HepG2 (cell line): Measurements from ENCODE around the gene CHEK2. TPM values are rescaled to one million over a fixed set of nuclear protein-coding genes. Genes with fewer than 3 reads are reported as not detected.

Experiments
- ATAC-seq: fragments of 200-7000 bp; cut with Tn5 transposase; 3 replicates; pipeline ENCODE4 v1.9.1; 2020; ENCODE audit warnings: mild to moderate bottlenecking, moderate library complexity
- BruUV-seq: library from RNA; stranded (reverse); fragments of 400-500 nt; replicated peaks from 2 replicates; lab custom pipeline; 2021; lab: Mats Ljungman, UMichigan
- CTCF ChIA-PET: fragments of 300-600 bp; formaldehyde crosslinking; extraction: SDS; loops from one replicate; lab custom pipeline; 2021; ENCODE audit warnings: low total read pairs, inconsistent platforms, low intra/inter-chr PET ratio; lab: Yijun Ruan, JAX
- POLR2A ChIA-PET: fragments of 350-600 bp; sonication (Branson Sonifier 250); formaldehyde crosslinking; loops from one replicate; lab custom pipeline; 2020; ENCODE audit warnings: antibody characterized with exemption, inconsistent platforms; lab: Yijun Ruan, JAX
- DNase-seq: peaks from one replicate; pipeline ENCODE4 v3.0.0-alpha.2; 2015; ENCODE audit warnings: low spot score
- FAIRE-seq: peaks from 3 replicates; lab custom pipeline; 2011; peaks lifted over from hg19 to GRCh38; lab: Jason Lieb, UNC
- H2AFZ ChIP-seq: one replicate; pipeline ENCODE4 v1.6.1; 2011; ENCODE audit warnings: low read length, inconsistent platforms
- H3K27ac ChIP-seq: fragments of 300-600 bp; 3 replicates; pipeline ENCODE4 v1.8.0; 2011; ENCODE audit warnings: mixed run types, mild to moderate bottlenecking, mixed read lengths, low read length, inconsistent platforms; ENCODE audit not compliant: insufficient read depth; ENCODE audit errors: extremely low read length
- H3K27me3 ChIP-seq, 2 experiments: fragments of 200-600 bp in 1 of 2; 2 replicates in 1 of 2; 3 replicates in 1 of 2; pipeline versions ENCODE4 v1.6.0 to v1.8.0; 2011; ENCODE audit warnings: low read length in 2 of 2, mild to moderate bottlenecking in 2 of 2, moderate library complexity in 2 of 2, inconsistent platforms in 1 of 2; ENCODE audit not compliant: insufficient read depth in 2 of 2, control insufficient read depth in 1 of 2
- H3K36me3 ChIP-seq, 2 experiments: fragments of 200-600 bp in 1 of 2; replicated peaks in 1 of 2; 2 replicates in 1 of 2; 3 replicates in 1 of 2; pipeline versions ENCODE4 v1.5.1 to v1.8.0; 2011; ENCODE audit warnings: low read length in 2 of 2, inconsistent platforms in 1 of 2; ENCODE audit not compliant: insufficient read depth in 2 of 2, control insufficient read depth in 1 of 2
- H3K4me1 ChIP-seq: 2 replicates; pipeline ENCODE4 v1.5.1; 2012; ENCODE audit warnings: low read length, inconsistent platforms; ENCODE audit not compliant: insufficient read depth
- H3K4me2 ChIP-seq: 2 replicates; pipeline ENCODE4 v1.6.0; 2011; ENCODE audit warnings: low read depth, low read length, inconsistent platforms
- H3K4me3 ChIP-seq, 3 experiments: fragments of 200-600 bp in 1 of 3; sonication (generic), shearing (Covaris generic) in 1 of 3; replicated peaks in 1 of 3; 2 replicates each; pipeline ENCODE4 v1.5.1; 2011 to 2016; ENCODE audit warnings: low read length in 3 of 3, inconsistent platforms in 2 of 3, low read depth in 2 of 3, mild to moderate bottlenecking in 2 of 3, control low read depth in 1 of 3, mixed read lengths in 1 of 3; ENCODE audit not compliant: insufficient read depth in 1 of 3
- H3K79me2 ChIP-seq: one replicate; pipeline ENCODE4 v1.6.1; 2011; ENCODE audit warnings: low read length, inconsistent platforms; ENCODE audit not compliant: insufficient read depth
- H3K9ac ChIP-seq: 2 replicates; pipeline ENCODE4 v1.6.0; 2011; ENCODE audit warnings: mild to moderate bottlenecking, low read depth, low read length, inconsistent platforms; ENCODE audit not compliant: insufficient read depth
- H3K9me3 ChIP-seq: 2 replicates; pipeline ENCODE4 v1.5.1; 2012; ENCODE audit warnings: mild to moderate bottlenecking, low read length
- H4K20me1 ChIP-seq: 2 replicates; pipeline ENCODE4 v1.6.0; 2011; ENCODE audit warnings: inconsistent platforms, mild to moderate bottlenecking, low read length, moderate library complexity; ENCODE audit not compliant: insufficient read depth
- FOSL2 ChIP-seq: sonication (generic); formaldehyde crosslinking; IDR thresholded peaks from 2 replicates; pipeline ENCODE4 v1.4.0; 2020; ENCODE audit warnings: missing genetic modification reagents
- PITX1 ChIP-seq: sonication (generic); formaldehyde crosslinking; IDR thresholded peaks from 2 replicates; pipeline ENCODE4 v1.5.1; 2020; ENCODE audit warnings: mild to moderate bottlenecking, missing genetic modification reagents
- SIX1 ChIP-seq: sonication (generic); formaldehyde crosslinking; IDR thresholded peaks from 2 replicates; pipeline ENCODE4 v1.4.0; 2020; ENCODE audit warnings: missing genetic modification reagents, borderline replicate concordance
- ZBTB39 ChIP-seq: sonication (generic); formaldehyde crosslinking; IDR thresholded peaks from 2 replicates; pipeline ENCODE4 v1.5.0; 2020; ENCODE audit warnings: missing genetic modification reagents
- ZMYM4 ChIP-seq: sonication (generic); formaldehyde crosslinking; IDR thresholded peaks from 2 replicates; pipeline ENCODE4 v1.8.1; 2023; ENCODE audit warnings: mild to moderate bottlenecking, missing genetic modification reagents
- ZNF670 ChIP-seq: sonication (generic); formaldehyde crosslinking; IDR thresholded peaks from 2 replicates; pipeline ENCODE4 v1.8.0; 2022; ENCODE audit warnings: mild to moderate bottlenecking, missing genetic modification reagents, borderline replicate concordance
- WGBS: methylation state at CpG from one replicate; pipeline ENCODE4 v1.1.6; 2017; ENCODE audit warnings: low lambda C conversion rate; 5-methylcytosine and 5-hydroxymethylcytosine counted together
- in situ Hi-C: cut with HindIII; loops from 2 replicates; pipeline ENCODE4 v1.10.0; 2017; ENCODE audit warnings: low pct_unique_long_range_greater_than_20kb; ENCODE audit not compliant: extremely low pct_ligation_motif_present
- intact Hi-C: fragments of 100-400 bp; cut with micrococcal nuclease; formaldehyde crosslinking; loops from one replicate; pipeline ENCODE4 v1.10.0; 2022; ENCODE audit not compliant: unreplicated experiment
- polyA plus RNA-seq, 8 experiments: library from polyadenylated mRNA; depleted of rRNA in 3 of 8; stranded (reverse) in 7 of 8; unstranded in 1 of 8; fragments of >200 nt; fragmentation: Illumina TruSeq in 4 of 8; extraction: Trizol in 4 of 8; gene quantifications; 2 replicates each; pipeline versions ENCODE4 v1.2.1 to v1.2.3, GENCODE V29; 2011 to 2016; ENCODE audit warnings: low read depth in 4 of 8, missing spikeins in 1 of 8, mixed read lengths in 1 of 8; ENCODE audit not compliant: insufficient read depth in 1 of 8
- total RNA-seq, 5 experiments: library from RNA; depleted of rRNA; stranded (reverse); fragments of >200 nt; fragmentation: Illumina TruSeq; extraction: Trizol; gene quantifications; 2 replicates each; pipeline ENCODE4 v1.2.3, GENCODE V29; 2016; ENCODE audit warnings: low read depth in 1 of 5
- TF ChIP-seq, protein P1 (sequence below): sonication (generic); formaldehyde crosslinking; IDR thresholded peaks from 2 replicates; pipeline ENCODE4 v1.4.0; 2020; ENCODE audit warnings: missing genetic modification reagents
- TF ChIP-seq, protein P2 (sequence below): sonication (generic); formaldehyde crosslinking; IDR thresholded peaks from 2 replicates; pipeline ENCODE4 v1.4.0; 2020; ENCODE audit warnings: missing genetic modification reagents, mild to moderate bottlenecking, borderline replicate concordance

Gene CHEK2
- total and polyA plus RNA-seq, 2 of the 13 experiments (the other 11 are each of a cell fraction or from before 2014, with no cell fraction given), result 27.0 to 40.5 TPM

GRCh38 chr22:28769394-28770085 is 27.9 kb upstream of the CHEK2 start:
- no TSS peak for BruUV-seq
- H3K9ac ChIP-seq, result no peak overlapping the region
- H3K27me3 ChIP-seq, result no peaks in the 10 kb centered on the region; a peak in 1 of 5 replicates
- FAIRE-seq (no peak), ATAC-seq (no peak), DNase-seq (peak; percentile 14)
- no peak overlapping the region for H3K4me3 ChIP-seq
- no peaks in the 10 kb centered on the region for H3K9me3 ChIP-seq
- H2AFZ ChIP-seq, result no peak overlapping the region
- H3K27ac ChIP-seq, result no peak overlapping the region
- ChIA-PET POLR2A (interaction anchor here (1.0 to 2.1 kb wide), 3 partner anchors 15 to 31 kb away, joined by 3 to 7 read pairs (median 6); partner anchors contain the start of gene XBP1), CTCF (no interaction called here)
- TF ChIP-seq, protein P1, sequence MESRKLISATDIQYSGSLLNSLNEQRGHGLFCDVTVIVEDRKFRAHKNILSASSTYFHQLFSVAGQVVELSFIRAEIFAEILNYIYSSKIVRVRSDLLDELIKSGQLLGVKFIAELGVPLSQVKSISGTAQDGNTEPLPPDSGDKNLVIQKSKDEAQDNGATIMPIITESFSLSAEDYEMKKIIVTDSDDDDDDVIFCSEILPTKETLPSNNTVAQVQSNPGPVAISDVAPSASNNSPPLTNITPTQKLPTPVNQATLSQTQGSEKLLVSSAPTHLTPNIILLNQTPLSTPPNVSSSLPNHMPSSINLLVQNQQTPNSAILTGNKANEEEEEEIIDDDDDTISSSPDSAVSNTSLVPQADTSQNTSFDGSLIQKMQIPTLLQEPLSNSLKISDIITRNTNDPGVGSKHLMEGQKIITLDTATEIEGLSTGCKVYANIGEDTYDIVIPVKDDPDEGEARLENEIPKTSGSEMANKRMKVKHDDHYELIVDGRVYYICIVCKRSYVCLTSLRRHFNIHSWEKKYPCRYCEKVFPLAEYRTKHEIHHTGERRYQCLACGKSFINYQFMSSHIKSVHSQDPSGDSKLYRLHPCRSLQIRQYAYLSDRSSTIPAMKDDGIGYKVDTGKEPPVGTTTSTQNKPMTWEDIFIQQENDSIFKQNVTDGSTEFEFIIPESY, result peak; percentile 76
- TF ChIP-seq ZBTB39 (CRISPR knock-in tag) (no peak), FOSL2 (no peak), PITX1 (CRISPR knock-in tag) (no peak), ZNF670 (CRISPR knock-in tag) (no peak), ZMYM4 (CRISPR knock-in tag) (0 out of 2 replicates have a peak, but pooled peaks have one; percentile 0), SIX1 (no peak)
- TF ChIP-seq, protein P2, sequence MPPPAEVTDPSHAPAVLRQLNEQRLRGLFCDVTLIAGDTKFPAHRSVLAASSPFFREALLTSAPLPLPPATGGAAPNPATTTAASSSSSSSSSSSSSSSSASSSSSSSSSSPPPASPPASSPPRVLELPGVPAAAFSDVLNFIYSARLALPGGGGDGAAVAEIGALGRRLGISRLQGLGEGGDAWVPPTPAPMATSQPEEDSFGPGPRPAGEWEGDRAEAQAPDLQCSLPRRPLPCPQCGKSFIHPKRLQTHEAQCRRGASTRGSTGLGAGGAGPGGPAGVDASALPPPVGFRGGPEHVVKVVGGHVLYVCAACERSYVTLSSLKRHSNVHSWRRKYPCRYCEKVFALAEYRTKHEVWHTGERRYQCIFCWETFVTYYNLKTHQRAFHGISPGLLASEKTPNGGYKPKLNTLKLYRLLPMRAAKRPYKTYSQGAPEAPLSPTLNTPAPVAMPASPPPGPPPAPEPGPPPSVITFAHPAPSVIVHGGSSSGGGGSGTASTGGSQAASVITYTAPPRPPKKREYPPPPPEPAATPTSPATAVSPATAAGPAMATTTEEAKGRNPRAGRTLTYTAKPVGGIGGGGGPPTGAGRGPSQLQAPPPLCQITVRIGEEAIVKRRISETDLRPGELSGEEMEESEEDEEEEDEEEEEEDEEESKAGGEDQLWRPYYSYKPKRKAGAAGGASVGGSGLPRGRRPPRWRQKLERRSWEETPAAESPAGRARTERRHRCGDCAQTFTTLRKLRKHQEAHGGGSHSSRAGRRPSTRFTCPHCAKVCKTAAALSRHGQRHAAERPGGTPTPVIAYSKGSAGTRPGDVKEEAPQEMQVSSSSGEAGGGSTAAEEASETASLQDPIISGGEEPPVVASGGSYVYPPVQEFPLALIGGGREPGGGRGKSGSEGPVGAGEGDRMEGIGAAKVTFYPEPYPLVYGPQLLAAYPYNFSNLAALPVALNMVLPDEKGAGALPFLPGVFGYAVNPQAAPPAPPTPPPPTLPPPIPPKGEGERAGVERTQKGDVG (CRISPR knock-in tag), result 0 out of 2 replicates have a peak, but pooled peaks have one; percentile 31
- in situ Hi-C loops (no loop called here), intact Hi-C loops (no loop called here)
- WGBS, result 89% methylated on average over 14 of the region's 14 CpGs
- peaks cover 15% of the 10 kb centered on the region for H3K79me2 ChIP-seq
- peaks cover 51% of the 10 kb centered on the region for H3K4me1 ChIP-seq
- 0 out of 5 replicates have a peak, but pooled peaks cover 0 to 2% of the 10 kb centered on the region in 2 experiments for H3K36me3 ChIP-seq
- no peaks in the 10 kb centered on the region for H4K20me1 ChIP-seq
- no peak overlapping the region for H3K4me2 ChIP-seq
